HG03354 (cell line): ENCODE measurements around the gene DUS3L.
"Not testable (repeated sequence)": the region's sequence is repeated elsewhere in the genome, so short reads cannot be mapped to it uniquely, and the experiment has no call there.

Source experiments
- ATAC-seq: cut with Tn5 transposase; IDR thresholded peaks from one replicate; pipeline ENCODE4 v1.9.1; 2021; ENCODE audit warnings: mild to moderate bottlenecking; ENCODE audit not compliant: unreplicated experiment, poor library complexity, severe bottlenecking

DUS3L gene

GRCh38 chr19:5780916-5781315, 10.0 kb downstream of the DUS3L start:
- not testable (repeated sequence) for ATAC-seq

DNA sequence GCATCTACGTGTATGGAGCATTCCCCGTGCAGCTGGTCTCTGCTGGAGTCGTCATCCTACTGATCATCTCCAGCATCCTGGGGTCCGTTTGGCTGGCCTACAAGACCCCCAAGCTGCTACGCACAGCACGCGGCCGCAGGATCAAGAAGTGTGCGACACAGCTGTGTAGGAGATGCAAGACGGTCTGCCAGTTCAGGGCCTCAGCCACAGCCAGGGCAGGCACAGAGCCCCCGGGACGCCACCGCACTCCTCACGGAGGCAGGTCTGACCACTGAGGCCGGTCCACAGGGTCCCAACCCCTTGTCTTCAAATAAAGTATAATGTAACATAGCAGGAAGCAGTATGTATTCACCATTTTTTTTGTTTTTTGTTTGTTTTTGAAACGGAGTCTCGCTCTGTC, 12.6 kb downstream of the DUS3L start:
- ATAC-seq = no peak

DNA sequence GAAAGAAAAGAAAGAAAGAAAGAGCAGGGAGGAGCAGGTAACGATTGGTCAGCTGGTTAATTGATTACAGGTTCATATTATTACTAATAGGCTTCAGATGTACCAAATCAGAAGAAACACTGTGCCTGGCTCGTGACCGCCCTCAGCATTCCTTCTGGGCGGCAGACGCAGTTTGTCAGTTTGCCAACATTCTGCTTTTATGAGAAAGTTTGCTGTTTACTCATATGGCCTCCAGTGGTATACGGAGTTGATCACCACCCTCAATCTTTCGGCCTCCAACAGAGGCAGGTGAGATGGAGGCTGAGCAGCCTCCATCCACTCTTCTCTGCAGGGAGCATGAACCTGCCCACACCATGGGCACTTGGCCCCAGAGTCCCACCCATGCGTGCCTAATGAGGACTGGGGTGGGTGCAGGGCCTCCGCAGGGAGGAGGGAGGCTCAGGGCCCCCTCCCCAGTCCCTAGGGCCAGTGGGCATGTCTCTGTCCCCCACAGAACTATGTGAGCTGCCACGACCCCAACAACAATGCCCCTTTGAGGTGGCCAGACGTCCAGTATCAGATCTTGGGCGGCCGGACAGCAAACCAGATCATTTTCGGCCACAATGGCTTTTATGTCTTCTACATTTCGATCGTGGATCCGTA, 15.2 kb downstream of the DUS3L start:
- no peak for ATAC-seq

- ATAC-seq = no peak
Measured at GRCh38 chr19:5774921-5775320, 16.0 kb downstream of the DUS3L start.

DNA sequence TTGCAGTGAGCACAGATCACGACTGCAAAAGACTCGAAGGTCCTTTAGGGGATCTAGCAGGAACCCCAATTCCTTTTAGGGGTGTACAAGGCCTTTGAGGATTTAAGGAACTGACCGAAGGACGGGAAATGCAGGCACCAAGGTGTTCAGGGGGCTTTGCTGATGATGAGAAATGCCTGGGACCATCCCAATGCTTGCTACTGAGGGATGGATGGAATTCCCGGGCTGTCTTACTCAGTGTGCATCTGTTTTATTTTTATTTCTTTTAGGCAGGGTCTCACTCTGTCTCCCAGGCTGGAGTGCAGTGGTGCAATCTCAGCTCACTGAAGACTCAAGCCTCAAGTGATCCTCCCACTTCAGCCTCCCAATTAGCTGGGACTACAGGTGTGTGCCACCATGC, 17.7 kb downstream of the DUS3L start:
- no peak for ATAC-seq

GRCh38 chr19:5772416-5772815, 18.5 kb downstream of the DUS3L start:
- ATAC-seq = no peak

DNA sequence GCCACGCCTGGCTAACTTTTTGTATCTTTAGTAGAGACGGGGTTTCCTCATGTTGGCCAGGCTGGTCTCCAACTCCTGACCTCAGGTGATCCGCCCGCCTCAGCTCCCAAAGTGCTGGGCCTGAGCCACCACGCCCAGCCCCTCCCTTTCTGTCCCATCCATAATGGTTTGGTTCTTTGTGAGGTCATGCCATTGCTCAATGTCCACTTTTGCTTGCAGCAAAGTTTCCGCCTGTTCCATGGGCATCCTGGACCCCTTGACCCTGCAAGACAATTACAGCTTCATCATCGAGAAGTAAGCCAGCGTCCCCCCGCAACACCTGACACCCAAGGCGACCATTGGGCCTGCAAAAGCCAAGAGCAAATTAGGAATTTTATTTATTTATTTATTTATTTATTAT, 23.0 kb downstream of the DUS3L start:
- ATAC-seq = no peak

DNA sequence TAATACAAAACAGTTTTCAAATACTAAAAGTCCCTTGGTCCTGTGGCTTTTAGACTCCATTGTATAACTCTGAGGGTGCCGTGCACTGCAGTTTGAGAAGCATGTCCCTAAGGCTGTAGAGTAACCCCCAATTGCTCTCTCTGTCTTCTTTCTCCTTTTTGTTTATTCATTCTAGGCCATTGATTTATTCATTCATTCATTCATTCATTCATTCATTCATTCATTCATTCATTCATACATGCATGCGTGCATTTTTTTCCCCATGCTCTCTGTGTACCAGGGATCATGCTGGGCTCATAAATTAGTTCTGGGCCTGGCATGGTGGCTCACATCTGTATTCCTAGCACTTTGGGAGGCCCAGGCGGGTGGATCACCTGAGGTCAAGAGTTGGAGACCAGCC, 25.7 kb downstream of the DUS3L start:
- ATAC-seq = no peak

DNA sequence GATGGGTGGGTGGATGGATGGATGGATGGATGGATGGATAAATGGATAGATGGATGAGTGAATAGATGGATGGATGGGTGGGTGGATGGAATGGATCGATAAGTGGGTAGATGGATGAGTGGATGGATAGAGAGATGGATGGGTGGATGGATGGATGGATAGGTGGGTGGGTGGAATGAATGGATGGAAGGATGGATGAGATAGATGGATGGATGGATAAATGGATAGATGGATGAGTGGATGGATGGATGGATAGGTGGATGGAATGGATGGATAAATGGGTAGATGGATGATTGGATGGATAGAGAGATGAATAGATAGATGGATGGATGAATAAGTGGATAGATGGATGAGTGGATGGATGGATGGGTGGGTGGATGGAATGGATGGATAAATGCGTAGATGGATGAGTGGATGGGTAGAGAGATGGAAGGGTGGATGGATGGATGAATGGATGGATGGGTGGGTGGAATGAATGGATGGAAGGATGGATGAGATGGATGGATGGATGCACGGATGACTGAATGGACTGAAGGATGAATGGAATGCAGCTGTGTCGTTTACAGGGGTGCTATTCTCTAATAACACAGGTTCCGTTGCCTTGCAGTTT, 28.2 kb downstream of the DUS3L start:
- ATAC-seq = no peak

DNA sequence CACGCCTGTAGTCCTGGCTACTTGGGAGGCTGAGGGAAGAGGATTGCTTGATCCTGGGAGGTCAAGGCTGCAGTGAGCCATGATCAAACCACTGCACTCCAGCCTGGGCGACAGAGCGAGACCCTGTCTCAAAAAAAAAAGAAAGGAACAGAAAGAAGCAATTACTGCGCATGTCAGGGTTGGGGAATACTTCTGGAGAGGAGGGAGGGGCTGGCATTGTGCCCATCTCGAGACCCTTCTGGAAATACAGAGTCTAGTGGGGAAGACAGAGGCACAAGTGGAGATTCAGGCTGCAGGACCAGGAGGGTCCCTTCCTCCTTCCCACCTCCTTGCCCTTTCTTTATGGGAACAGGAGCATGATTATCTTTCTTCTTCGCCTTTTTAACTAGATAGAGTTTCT, 37.2 kb downstream of the DUS3L start:
- no peak for ATAC-seq

DNA sequence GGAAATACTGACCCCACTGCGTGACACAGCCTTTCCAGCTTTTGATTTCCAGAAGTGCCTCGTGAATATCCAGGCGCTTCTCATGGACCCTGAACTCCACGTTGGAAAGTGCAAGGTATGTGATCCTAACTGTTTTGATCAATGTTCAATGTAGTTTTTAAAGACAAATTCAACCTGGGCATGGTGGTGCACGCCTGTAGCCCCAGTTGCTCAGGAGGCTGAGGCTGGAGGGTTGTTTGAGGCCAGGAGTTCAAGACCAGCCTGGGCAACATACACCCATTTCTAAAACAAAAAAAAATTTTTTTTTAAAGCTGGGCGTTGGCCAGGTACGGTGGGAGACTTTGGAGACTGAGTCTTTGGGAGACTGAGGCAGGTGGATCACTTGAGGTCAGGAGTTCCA, 39.3 kb downstream of the DUS3L start:
- no peak for ATAC-seq

DNA sequence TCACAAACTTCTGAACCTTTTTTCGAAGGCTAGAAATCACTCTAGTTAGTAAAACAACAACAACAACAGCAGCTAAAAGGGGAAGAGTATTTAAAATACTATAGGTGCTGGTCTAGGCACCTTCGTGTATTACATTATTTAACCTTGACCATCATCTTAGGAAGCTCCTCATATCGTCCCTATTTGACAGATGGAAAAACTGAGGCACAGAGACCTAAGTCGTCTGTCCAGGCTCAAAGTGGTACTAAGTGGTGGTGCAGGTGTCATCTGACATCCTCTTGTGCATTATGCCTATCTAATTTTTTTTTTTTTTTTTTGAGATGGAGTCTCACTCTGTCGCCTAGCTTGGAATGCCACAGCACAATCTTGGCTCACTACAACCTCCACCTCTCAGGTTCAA, 41.5 kb downstream of the DUS3L start:
- ATAC-seq = no peak

DNA sequence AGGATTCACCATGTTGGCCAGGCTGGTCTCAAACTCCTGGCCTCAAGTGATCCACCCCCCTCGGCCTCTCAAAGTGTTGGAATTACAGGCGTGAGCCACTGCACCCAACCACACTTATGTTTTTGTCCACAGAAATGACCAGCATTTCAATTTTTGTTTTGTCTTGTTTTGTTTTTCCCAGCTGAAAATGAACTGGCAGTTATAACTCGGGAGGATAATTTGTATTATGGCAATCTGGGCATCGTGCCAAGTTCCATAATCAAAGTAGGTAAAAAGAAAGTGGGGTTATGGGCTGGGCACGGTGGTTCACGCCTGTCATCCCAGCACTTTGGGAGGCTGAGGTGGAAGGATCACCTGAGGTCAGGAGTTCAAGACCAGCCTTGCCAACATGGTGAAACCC, 42.0 kb downstream of the DUS3L start:
- ATAC-seq = not testable (repeated sequence)

GRCh38 chr19:5744999-5745398, 46.0 kb downstream of the DUS3L start:
- not testable (repeated sequence) for ATAC-seq

GRCh38 chr19:5743630-5744029, 47.3 kb downstream of the DUS3L start:
- no peak for ATAC-seq

DNA sequence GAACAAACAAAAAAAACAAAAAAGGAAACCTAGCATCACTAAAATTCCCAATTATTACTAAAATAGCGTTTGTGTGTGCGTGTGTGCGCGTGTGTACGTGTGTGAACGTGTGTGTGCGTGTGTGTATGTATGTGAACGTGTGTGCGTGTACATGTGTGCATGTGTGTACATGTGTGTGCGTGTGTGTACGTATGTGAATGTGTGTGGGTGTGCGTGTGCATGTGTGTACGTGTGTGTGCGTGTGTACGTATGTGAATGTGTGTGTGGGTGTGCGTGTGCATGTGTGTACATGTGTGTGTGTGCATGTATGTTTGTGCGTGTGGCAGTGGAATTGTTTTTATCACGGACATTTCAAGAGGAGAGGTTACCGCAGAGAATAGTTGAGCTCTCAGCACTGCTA, 48.9 kb downstream of the DUS3L start:
- ATAC-seq = no peak

- no peak for ATAC-seq
Measured at GRCh38 chr19:5738423-5738822, 52.5 kb downstream of the DUS3L start.
